Panc1 (cell line): ENCODE measurements around the gene NDUFV2. TPM values are rescaled to one million over a fixed set of nuclear protein-coding genes. Genes with fewer than 3 reads are reported as not detected.

Source experiments
- ATAC-seq: fragments of 200-7000 bp; cut with Tn5 transposase; 2 replicates; pipeline ENCODE4 v1.9.1; 2020; ENCODE audit warnings: mild to moderate bottlenecking, moderate library complexity
- BruUV-seq: library from RNA; stranded (reverse); fragments of 400-500 nt; replicated peaks from 2 replicates; lab custom pipeline; 2021; lab: Mats Ljungman, UMichigan
- CTCF ChIA-PET: fragments of 300-600 bp; sonication (Branson Sonifier 250); formaldehyde crosslinking; loops from one replicate; lab custom pipeline; 2022; ENCODE audit warnings: antibody characterized with exemption; lab: Charles Lee
- POLR2A ChIA-PET: fragments of 300-600 bp; sonication (Branson Sonifier 250); formaldehyde crosslinking; loops from one replicate; lab custom pipeline; 2022; ENCODE audit warnings: antibody characterized with exemption; lab: Charles Lee
- DNase-seq: peaks from one replicate; pipeline ENCODE4 v3.0.0-alpha.2; 2010; ENCODE audit warnings: low read depth, low spot score
- H3K27ac ChIP-seq: 2 replicates; pipeline ENCODE4 v1.5.1; 2011; ENCODE audit warnings: mild to moderate bottlenecking, low read length, inconsistent platforms
- H3K27me3 ChIP-seq: fragments of 200-500 bp; sonication (Bioruptor generic); 2 replicates; pipeline ENCODE4 v1.6.0; 2014; ENCODE audit warnings: low read length, inconsistent platforms; ENCODE audit not compliant: control insufficient read depth, insufficient read depth
- H3K36me3 ChIP-seq: fragments of 200-500 bp; sonication (Bioruptor generic); 2 replicates; pipeline ENCODE4 v1.5.1; 2014; ENCODE audit warnings: inconsistent platforms, mild to moderate bottlenecking, low read length, moderate library complexity; ENCODE audit not compliant: control insufficient read depth, insufficient read depth
- H3K4me1 ChIP-seq: 2 replicates; pipeline ENCODE4 v1.5.1; 2011; ENCODE audit warnings: inconsistent platforms, mild to moderate bottlenecking, low read length, moderate library complexity; ENCODE audit not compliant: control insufficient read depth, insufficient read depth
- H3K4me3 ChIP-seq, 2 experiments: 2 replicates each; pipeline ENCODE4 v1.5.1; 2011 to 2012; ENCODE audit warnings: low read depth in 2 of 2, low read length in 2 of 2, mild to moderate bottlenecking in 2 of 2, inconsistent platforms in 1 of 2, moderate library complexity in 1 of 2
- H3K9me3 ChIP-seq: fragments of 200-500 bp; sonication (Bioruptor generic); 2 replicates; pipeline ENCODE4 v1.5.1; 2014; ENCODE audit warnings: low read depth, mild to moderate bottlenecking, inconsistent platforms, low read length, moderate library complexity; ENCODE audit not compliant: control insufficient read depth, insufficient read depth
- POLR2AphosphoS5 ChIP-seq: IDR thresholded peaks from 2 replicates; pipeline ENCODE4 v1.6.1; 2012; ENCODE audit warnings: mild to moderate bottlenecking, low read depth, low read length, moderate library complexity
- SIN3A ChIP-seq: IDR thresholded peaks from 2 replicates; pipeline ENCODE4 v1.6.1; 2012; ENCODE audit warnings: low read depth, mild to moderate bottlenecking, low read length, moderate library complexity, borderline replicate concordance; ENCODE audit not compliant: insufficient read depth
- TCF7L2 ChIP-seq: IDR thresholded peaks from 2 replicates; pipeline ENCODE4 v1.6.1; 2011; ENCODE audit warnings: mild to moderate bottlenecking, low read depth, low read length, inconsistent platforms
- in situ Hi-C: cut with HindIII; loops from 2 replicates; pipeline ENCODE4 v1.10.0; 2016; ENCODE audit warnings: low sequenced_read_pairs, low pct_unique_long_range_greater_than_20kb
- intact Hi-C: fragments of 100-400 bp; cut with micrococcal nuclease; formaldehyde crosslinking; loops from one replicate; pipeline ENCODE4 v1.10.0; 2022; ENCODE audit not compliant: unreplicated experiment
- total RNA-seq: library from RNA; stranded (reverse); gene quantifications from one replicate; pipeline ENCODE4 v1.2.1, GENCODE V29; 2021; ENCODE audit not compliant: unreplicated experiment
- TF ChIP-seq, protein P1 (sequence below), 2 experiments: IDR thresholded peaks; 2 replicates each; pipeline ENCODE4 v1.6.1; 2011 to 2012; ENCODE audit warnings: low read depth in 2 of 2, control low read depth in 1 of 2, low read length in 1 of 2, mild to moderate bottlenecking in 1 of 2, moderate library complexity in 1 of 2; ENCODE audit not compliant: insufficient read depth in 1 of 2
- TF ChIP-seq, protein P2 (sequence below): fragments of 450-650 bp; IDR thresholded peaks from 2 replicates; pipeline ENCODE4 v1.5.1; 2017; ENCODE audit warnings: mild to moderate bottlenecking

The NDUFV2 gene
- total RNA-seq, 1 experiment from 2014 or later = 157 TPM

DNA sequence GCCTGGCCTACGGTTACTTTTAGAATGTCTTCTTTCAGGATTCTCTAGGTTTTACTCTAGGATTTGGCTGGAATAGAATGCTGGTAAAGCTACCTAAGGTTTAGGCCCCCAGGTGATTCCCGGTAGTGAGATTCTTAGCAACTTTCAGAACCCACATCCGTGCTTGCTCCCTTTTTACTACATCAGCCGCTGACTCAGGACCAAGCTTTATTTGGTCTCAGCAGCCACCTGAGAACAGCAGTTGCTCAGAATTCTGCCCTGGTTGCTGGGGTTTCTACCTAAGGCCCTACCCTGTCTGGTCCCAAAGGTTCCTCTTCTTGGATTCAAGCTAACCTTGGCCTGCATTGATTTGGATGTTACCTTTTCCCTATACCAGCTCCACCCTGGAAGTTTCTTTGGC, 36.1 kb upstream of the NDUFV2 start:
- CTCF ChIA-PET = no interaction called here
- in situ Hi-C loops (no loop called here), intact Hi-C loops (no loop called here)
- H3K36me3 ChIP-seq = no peaks in the 10 kb centered on the region
- H3K27ac ChIP-seq = no peak overlapping the region
- POLR2A ChIA-PET = no interaction called here
- no TSS peak for BruUV-seq
- TF ChIP-seq TCF7L2 (no peak), SIN3A (no peak), POLR2AphosphoS5 (no peak)
- TF ChIP-seq, protein P1, sequence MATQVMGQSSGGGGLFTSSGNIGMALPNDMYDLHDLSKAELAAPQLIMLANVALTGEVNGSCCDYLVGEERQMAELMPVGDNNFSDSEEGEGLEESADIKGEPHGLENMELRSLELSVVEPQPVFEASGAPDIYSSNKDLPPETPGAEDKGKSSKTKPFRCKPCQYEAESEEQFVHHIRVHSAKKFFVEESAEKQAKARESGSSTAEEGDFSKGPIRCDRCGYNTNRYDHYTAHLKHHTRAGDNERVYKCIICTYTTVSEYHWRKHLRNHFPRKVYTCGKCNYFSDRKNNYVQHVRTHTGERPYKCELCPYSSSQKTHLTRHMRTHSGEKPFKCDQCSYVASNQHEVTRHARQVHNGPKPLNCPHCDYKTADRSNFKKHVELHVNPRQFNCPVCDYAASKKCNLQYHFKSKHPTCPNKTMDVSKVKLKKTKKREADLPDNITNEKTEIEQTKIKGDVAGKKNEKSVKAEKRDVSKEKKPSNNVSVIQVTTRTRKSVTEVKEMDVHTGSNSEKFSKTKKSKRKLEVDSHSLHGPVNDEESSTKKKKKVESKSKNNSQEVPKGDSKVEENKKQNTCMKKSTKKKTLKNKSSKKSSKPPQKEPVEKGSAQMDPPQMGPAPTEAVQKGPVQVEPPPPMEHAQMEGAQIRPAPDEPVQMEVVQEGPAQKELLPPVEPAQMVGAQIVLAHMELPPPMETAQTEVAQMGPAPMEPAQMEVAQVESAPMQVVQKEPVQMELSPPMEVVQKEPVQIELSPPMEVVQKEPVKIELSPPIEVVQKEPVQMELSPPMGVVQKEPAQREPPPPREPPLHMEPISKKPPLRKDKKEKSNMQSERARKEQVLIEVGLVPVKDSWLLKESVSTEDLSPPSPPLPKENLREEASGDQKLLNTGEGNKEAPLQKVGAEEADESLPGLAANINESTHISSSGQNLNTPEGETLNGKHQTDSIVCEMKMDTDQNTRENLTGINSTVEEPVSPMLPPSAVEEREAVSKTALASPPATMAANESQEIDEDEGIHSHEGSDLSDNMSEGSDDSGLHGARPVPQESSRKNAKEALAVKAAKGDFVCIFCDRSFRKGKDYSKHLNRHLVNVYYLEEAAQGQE (IDR thresholded peaks at IDR 0.05; ENCODE audit: insufficient read depth in 1 of 2, low read depth in 2 of 2, low read length in 1 of 2) = no peak
- TF ChIP-seq, protein P2, sequence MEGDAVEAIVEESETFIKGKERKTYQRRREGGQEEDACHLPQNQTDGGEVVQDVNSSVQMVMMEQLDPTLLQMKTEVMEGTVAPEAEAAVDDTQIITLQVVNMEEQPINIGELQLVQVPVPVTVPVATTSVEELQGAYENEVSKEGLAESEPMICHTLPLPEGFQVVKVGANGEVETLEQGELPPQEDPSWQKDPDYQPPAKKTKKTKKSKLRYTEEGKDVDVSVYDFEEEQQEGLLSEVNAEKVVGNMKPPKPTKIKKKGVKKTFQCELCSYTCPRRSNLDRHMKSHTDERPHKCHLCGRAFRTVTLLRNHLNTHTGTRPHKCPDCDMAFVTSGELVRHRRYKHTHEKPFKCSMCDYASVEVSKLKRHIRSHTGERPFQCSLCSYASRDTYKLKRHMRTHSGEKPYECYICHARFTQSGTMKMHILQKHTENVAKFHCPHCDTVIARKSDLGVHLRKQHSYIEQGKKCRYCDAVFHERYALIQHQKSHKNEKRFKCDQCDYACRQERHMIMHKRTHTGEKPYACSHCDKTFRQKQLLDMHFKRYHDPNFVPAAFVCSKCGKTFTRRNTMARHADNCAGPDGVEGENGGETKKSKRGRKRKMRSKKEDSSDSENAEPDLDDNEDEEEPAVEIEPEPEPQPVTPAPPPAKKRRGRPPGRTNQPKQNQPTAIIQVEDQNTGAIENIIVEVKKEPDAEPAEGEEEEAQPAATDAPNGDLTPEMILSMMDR = no peak
- H3K9me3 ChIP-seq = no peaks in the 10 kb centered on the region
- ATAC-seq (no peak), DNase-seq (no peak)
- no peaks in the 10 kb centered on the region for H3K27me3 ChIP-seq
- no peak overlapping the region for H3K4me3 ChIP-seq
- no peaks in the 10 kb centered on the region for H3K4me1 ChIP-seq

DNA sequence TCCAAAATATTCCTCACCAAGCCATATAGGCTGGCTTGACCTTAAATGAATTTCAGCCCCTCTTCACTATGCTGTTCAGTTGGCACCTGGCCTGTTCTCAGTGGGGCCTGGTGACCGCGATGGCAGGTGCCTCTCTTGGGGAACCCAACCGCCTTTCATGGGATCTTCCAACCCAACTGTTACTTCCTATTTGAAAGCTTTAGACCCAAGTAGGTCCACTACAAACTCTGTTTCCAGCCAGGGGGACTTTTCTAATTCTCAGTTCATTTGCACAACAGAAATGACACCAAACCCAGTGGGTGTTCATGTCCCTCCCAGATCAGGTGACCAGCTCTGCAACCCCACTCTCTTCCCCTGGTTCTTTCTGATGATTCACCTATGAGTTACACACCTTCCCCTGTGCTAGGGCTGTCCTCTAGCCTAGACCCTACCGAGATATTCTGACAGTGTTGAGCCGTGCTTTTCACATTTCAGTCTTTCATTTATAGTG, 35.6 kb upstream of the NDUFV2 start:
- Histone ChIP-seq H3K27ac (no peak overlapping the region), H3K9me3 (no peaks in the 10 kb centered on the region), H3K4me1 (no peaks in the 10 kb centered on the region), H3K4me3 (no peak overlapping the region), H3K36me3 (no peaks in the 10 kb centered on the region), H3K27me3 (no peaks in the 10 kb centered on the region)
- TF ChIP-seq SIN3A (no peak), POLR2AphosphoS5 (no peak)
- TF ChIP-seq, protein P1 (IDR thresholded peaks at IDR 0.05; ENCODE audit: insufficient read depth in 1 of 2, low read depth in 2 of 2, low read length in 1 of 2) = no peak
- ATAC-seq (no peak), DNase-seq (no peak)
- ChIA-PET CTCF (no interaction called here), POLR2A (no interaction called here)
- in situ Hi-C loops = no loop called here
- intact Hi-C loops = no loop called here
- no TSS peak for BruUV-seq
